CD4-positive, alpha-beta T cell treated with Interferon alpha-2 for 1 hour (primary cell): Measurements from ENCODE around the gene COL5A2.

Experiments used
- DNase-seq, 2 donors: peaks; one replicate each; pipeline ENCODE4 v3.0.0-alpha.2; 2020 to 2022

Gene COL5A2

DNA sequence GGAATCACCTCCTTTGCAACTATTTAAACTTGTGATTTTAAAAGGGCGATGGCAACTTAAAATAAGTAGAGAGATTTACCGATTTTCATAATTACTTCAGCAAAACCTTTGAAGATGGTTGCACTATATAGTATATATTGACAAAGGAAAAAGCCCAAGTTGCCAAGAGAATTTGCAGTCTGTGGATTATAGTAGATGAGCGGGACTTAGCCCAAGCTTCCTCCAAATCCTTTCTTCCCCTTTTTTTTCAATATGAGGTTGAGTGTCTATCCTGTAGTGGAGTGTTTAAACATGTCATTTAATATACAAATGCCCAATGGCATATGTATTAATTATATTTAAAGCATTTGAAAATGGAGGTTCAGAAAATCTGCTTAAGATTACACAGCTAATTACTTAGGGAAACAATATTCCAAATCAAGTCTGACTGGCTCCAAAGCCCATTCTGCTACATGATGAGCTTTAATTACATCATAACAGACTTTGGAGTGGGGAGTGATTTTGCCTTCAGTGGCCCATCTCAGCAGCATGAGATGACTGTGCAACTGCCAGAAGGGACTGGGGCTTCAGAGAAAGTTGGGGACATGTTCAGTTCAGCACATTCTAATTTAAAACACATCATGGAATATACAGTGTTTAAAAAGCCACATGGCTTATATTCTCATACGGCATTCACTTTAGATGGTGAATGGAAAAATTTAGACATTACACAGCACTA, 132.2 kb downstream of the COL5A2 start:
- DNase-seq, result no peak

DNA sequence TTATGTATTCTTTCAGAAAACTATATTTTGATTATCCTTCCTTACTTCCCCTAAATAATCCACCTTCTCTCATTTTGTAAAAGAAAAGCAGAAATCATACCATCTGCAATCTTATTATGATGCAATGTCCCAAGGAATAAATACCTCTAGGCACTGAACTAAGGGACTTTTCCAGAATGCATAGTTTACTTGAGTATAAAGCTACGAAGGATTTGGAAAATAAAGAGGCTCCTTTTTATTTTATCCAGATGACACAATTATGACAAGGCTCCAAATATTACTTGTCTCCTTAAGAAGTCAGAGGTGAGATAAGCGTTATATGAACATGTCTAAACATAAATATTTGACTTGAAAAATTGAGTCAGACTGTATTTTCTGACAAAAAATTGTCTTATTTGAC, 133.2 kb downstream of the COL5A2 start:
- DNase-seq, result no peak

- DNase-seq, result no peak
These were observed 133.7 kb downstream of the COL5A2 start for GRCh38 chr2:189045836-189046235.

- DNase-seq, result no peak
These were observed 142.0 kb downstream of the COL5A2 start for GRCh38 chr2:189037518-189037917.

DNA sequence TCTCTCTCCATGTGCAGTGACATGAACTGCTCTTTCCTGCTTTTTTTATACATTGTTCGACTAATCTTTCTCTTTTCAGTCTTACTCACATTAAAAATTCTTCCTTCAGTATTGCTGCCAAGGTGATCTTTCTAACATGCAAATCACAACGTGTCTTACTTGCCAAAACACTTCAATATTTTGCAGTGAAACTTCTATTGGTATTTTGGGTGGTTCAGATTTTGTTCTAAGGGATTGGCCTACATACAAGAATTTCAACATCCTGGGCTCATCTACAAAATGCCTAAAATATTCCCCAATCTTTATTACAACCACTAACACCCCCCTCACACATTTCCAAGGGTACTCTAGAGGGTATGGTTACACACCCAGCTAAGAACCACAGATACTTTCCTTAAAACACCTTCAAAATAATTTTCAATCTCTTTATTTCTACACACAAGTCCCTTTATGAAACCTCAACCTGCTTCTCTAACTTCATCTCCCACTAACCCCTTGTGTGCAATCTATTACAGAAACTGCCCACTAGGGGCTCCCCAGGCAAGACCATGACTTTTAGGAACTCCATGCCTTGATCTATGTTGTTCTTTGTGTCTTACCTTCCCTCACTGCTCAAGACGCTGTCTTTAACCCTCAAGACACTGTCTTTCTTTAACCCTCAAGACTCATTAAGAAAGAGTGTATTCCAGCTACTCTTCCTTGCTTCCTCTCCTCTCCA, 154.5 kb downstream of the COL5A2 start:
- no peak for DNase-seq

DNA sequence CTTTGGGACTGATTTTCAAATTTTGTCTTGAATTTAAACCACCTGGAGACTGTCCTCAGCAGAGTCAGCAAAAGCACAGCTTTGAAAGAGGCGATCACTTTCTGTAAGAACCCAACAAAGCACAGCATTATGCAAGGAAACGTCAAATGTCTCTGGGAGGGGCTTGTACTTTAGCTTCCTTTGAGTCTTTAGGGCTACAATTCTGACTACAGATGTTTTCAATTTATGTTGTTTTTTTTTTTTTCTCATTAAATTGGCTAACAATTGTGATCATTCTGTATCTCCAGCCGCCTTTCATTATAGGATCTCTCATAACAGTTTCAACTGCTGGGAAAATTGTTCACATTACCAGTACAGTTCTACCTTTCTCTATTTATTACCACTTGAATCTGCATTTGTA, 157.1 kb downstream of the COL5A2 start:
- DNase-seq, result no peak

DNA sequence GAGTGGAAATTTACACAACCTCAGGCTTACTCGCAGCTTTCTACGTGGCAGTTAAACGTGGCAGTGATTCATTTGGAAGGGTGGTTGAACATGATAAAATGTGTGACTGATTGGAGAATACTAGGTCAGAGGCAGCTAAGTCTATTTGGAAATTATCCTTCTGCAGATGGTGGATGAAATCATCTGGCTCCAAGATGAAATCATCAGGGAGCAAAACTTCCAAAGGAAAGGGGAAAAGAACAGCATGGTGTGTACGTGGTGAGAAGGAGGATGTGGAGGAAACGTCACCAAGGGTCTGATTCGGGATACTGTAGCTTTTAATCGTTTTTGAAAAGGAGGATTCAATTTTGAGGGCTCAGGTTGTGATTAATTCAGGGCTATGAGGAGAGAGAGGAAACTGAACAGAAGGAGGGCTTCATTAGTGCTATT, 157.5 kb downstream of the COL5A2 start:
- DNase-seq, result no peak

- no peak for DNase-seq
These were observed 159.4 kb downstream of the COL5A2 start for GRCh38 chr2:189020179-189020578.

GRCh38 chr2:189018631-189019030, 160.9 kb downstream of the COL5A2 start:
- DNase-seq, result no peak

GRCh38 chr2:189016311-189016861, 163.2 kb downstream of the COL5A2 start:
- DNase-seq, result no peak

DNA sequence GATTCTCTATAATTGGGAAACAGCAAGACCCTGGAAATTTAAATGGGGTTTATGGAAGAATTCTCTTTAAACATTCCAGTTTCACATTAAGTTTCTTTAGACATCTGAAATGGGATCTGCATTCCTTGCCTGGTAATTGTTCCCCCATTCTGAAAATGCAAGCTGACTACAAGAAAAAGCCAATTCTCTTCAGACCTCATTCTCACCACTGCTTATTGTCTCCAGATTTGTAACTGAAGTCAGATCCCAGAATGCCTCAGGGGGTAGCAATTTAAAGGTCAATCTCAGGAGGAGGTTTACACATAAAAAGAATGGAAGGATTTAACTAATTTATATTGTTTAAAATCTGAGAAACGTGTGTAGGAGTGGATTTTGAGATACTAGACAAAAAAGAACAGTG, 164.2 kb downstream of the COL5A2 start:
- no peak for DNase-seq

GRCh38 chr2:189014449-189015138, 165.0 kb downstream of the COL5A2 start:
- DNase-seq, result no peak

DNA sequence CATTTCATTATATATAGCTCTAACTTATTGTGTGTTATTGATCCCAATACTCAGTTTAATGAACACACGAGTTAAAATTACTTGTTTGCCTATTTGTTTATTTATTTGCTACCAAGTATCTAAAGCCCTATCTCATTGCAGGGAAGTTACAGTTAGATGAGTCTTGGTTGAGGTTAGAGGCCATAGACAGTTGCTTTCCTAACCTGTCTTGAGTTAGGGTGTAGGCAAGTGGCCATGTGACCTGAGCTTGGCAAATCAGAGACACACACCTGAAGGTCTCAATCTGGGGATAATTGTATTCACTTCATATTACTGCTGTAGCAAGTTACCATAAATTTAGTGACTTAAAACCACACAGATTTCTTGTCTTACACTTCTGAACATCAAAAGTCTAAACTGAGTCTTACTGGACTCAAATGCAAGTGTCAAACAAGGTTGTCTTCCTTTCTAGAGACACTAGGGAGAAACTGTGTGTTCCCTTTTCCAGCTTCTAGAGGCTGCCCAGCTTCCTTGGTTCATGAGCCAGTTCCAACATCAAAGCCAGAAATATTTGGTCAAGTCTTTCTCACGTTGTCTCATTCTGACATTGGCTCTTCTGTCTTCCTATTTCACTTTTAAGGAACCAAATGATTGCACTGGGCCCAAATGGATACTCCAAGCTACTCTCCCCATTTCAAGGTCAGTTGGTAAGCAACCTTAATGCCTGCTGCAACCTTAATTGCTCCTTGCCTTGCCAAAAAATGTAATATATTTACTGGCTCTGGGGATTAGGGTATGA, 165.7 kb downstream of the COL5A2 start:
- no peak for DNase-seq

GRCh38 chr2:189013031-189013430, 166.5 kb downstream of the COL5A2 start:
- no peak for DNase-seq

GRCh38 chr2:189012351-189012750, 167.2 kb downstream of the COL5A2 start:
- DNase-seq, result no peak

DNA sequence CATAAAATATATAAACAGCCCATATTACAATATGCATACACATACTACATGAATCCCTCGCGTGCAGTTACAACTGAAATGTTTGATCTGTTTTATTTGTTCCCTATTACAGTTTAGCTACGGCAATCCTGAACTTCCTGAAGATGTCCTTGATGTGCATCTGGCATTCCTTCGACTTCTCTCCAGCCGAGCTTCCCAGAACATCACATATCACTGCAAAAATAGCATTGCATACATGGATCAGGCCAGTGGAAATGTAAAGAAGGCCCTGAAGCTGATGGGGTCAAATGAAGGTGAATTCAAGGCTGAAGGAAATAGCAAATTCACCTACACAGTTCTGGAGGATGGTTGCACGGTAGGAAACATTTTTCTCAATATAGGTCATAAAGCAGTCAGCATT, 169.0 kb downstream of the COL5A2 start:
- DNase-seq, result no peak

- no peak for DNase-seq
These were observed 170.9 kb downstream of the COL5A2 start for GRCh38 chr2:189008555-189009262.

DNA sequence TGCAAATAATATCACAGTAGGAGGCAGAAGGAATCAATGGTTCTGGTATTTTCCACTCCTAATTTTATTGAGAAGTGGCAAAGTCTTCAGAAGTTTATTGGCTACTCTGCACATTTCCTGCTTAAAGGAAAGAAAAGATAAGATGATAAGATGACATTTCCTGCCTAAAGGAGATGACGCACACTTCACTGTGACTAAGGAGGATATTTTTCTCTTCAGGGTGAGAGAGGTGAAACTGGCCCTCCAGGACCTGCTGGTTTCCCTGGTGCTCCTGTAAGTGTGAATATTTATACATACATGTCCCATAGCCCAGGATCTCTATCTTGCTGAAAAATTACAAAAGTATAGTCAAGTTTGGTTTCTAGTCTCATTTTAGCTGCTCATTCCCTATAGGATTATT, 177.5 kb downstream of the COL5A2 start:
- DNase-seq, result no peak

DNA sequence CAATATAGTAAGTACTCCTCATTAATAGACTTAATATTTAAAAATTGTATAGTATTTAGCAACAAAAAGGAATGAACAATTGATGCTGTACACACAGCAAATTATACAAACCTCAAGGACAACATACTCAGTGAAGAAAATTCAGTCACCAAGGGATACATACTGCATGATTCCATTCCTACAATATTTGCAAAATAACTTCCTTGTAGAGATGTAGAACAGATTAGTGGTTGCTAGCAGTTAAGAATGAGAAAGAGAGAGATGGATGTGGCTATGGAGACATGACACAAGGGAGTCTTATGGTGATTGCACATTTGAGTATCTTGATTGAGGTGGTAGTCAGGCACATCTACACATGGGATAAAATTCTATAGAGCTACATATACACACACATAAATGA, 179.3 kb downstream of the COL5A2 start:
- DNase-seq, result no peak

- no peak for DNase-seq
These were observed 182.3 kb downstream of the COL5A2 start for GRCh38 chr2:188997263-188997662.

DNA sequence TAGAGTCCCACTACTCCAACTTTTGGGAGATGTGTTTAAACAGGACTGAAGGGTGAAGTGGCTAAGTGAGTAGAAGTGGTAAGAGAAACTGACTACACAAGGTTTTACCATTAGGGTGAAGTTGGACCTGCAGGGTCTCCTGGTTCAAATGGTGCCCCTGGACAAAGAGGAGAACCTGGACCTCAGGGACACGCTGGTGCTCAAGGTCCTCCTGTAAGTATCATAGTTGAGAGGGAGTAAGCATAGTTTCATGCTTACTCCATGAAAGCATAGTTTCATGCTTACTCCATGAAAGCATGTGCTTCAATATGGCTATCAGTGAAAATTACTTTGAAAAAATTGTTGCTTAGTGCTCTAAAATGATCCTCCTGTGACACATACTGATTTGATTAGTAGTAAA, 186.3 kb downstream of the COL5A2 start:
- no peak for DNase-seq

DNA sequence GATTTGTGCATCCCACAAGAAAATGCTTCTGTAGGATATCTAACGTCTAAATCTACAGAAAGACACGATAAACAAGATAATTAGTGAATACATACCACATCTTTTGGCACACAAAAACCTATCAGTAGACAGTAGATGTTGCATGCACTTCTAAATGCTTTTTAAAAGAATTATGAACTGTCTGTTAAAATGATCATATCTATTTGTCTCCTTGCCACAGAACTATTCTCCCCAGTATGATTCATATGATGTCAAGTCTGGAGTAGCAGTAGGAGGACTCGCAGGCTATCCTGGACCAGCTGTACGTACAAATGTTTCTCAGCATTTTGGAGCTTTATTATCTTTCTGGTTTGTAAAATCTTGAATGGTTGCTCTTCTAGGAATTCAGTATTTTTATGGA, 192.7 kb downstream of the COL5A2 start:
- no peak for DNase-seq
